K562 (cell line): Measurements from ENCODE around the gene SLC25A33. TPM values are rescaled to one million over a fixed set of nuclear protein-coding genes. Genes with fewer than 3 reads are reported as not detected.

Experiments used
- AFF4 ChIP-seq: sonication (generic); formaldehyde crosslinking; IDR thresholded peaks from 2 replicates; pipeline ENCODE4 v1.8.0; 2023; ENCODE audit warnings: mild to moderate bottlenecking, missing genetic modification reagents
- ARID2 ChIP-seq: fragments of 450-650 bp; IDR thresholded peaks from 2 replicates; pipeline ENCODE4 v1.6.1; 2017; ENCODE audit warnings: antibody characterized with exemption, mild to moderate bottlenecking
- ARNT ChIP-seq, 2 experiments: fragments of 450-650 bp; IDR thresholded peaks; 2 replicates each; pipeline ENCODE4 v1.6.1; 2016; ENCODE audit warnings: mild to moderate bottlenecking in 1 of 2
- ELK3 ChIP-seq: fragments of 450-650 bp; formaldehyde crosslinking; IDR thresholded peaks from 2 replicates; pipeline ENCODE4 v1.4.0; 2020; ENCODE audit warnings: mild to moderate bottlenecking
- ETS2 ChIP-seq: IDR thresholded peaks from 2 replicates; pipeline ENCODE4 v1.6.1; 2016; ENCODE audit warnings: borderline replicate concordance, missing genetic modification characterization, mild to moderate bottlenecking, moderate library complexity, missing compliant biosample characterization; ENCODE audit not compliant: poor library complexity, severe bottlenecking
- FOXO4 ChIP-seq: fragments of 450-650 bp; formaldehyde crosslinking; IDR thresholded peaks from 2 replicates; pipeline ENCODE4 v1.4.0; 2020; ENCODE audit warnings: mild to moderate bottlenecking, moderate library complexity
- GMEB1 ChIP-seq: fragments of 250-450 bp; sonication (Bioruptor Pico); IDR thresholded peaks from 2 replicates; pipeline ENCODE4 v1.4.0; 2020; ENCODE audit warnings: mild to moderate bottlenecking
- HCFC1 ChIP-seq: IDR thresholded peaks from 2 replicates; pipeline ENCODE4 v1.6.1; 2012; ENCODE audit warnings: low read depth, low read length, improper control_type of control experiment
- KLF6 ChIP-seq: fragments of 250-450 bp; sonication (Bioruptor Pico); IDR thresholded peaks from 2 replicates; pipeline ENCODE4 v1.4.0; 2020; ENCODE audit warnings: mild to moderate bottlenecking, moderate library complexity, borderline replicate concordance
- NCOA2 ChIP-seq, 2 experiments: fragments of 450-650 bp; IDR thresholded peaks; 2 replicates each; pipeline ENCODE4 v1.6.1; 2018; ENCODE audit warnings: mild to moderate bottlenecking in 2 of 2, moderate library complexity in 1 of 2; ENCODE audit not compliant: partially characterized antibody in 2 of 2
- NFIX ChIP-seq: fragments of 250-450 bp; sonication (Bioruptor Pico); IDR thresholded peaks from 2 replicates; pipeline ENCODE4 v1.4.0; 2020; ENCODE audit warnings: low read depth, mild to moderate bottlenecking, moderate library complexity
- POLR2AphosphoS2 ChIP-seq: IDR thresholded peaks from 2 replicates; pipeline ENCODE4 v1.6.1; 2012; ENCODE audit warnings: low read length, improper control_type of control experiment
- SMC3 ChIP-seq: conservative IDR thresholded peaks from 2 replicates; pipeline ENCODE4 v1.6.1; 2011; ENCODE audit warnings: low read depth, low read length, improper control_type of control experiment; ENCODE audit not compliant: insufficient read depth
- U2AF2 ChIP-seq: fragments of 200-400 bp; formaldehyde crosslinking; optimal IDR thresholded peaks from 2 replicates; pipeline ENCODE3; 2017; ENCODE audit warnings: low read depth, mild to moderate bottlenecking, low read length
- ZFP36 ChIP-seq: fragments of 150-350 bp; IDR thresholded peaks from 2 replicates; pipeline ENCODE4 v1.6.1; 2018; ENCODE audit warnings: low read length, low read depth; ENCODE audit not compliant: partially characterized antibody
- ZNF57 ChIP-seq: fragments of 450-650 bp; formaldehyde crosslinking; IDR thresholded peaks from 2 replicates; pipeline ENCODE4 v1.4.0; 2020; ENCODE audit warnings: mild to moderate bottlenecking, moderate library complexity
- ZNF639 ChIP-seq, 2 experiments: fragments of 200-800 bp in 1 of 2; sonication (Bioruptor generic) in 1 of 2; sonication (generic) in 1 of 2; formaldehyde crosslinking in 1 of 2; IDR thresholded peaks in 1 of 2; conservative IDR thresholded peaks in 1 of 2; 2 replicates each; pipeline versions ENCODE4 v1.5.0 to v1.6.1; 2016 to 2020; ENCODE audit warnings: missing compliant biosample characterization in 1 of 2, missing genetic modification characterization in 1 of 2, missing genetic modification reagents in 1 of 2
- ZNF695 ChIP-seq: fragments of 450-650 bp; formaldehyde crosslinking; IDR thresholded peaks from 2 replicates; pipeline ENCODE4 v1.4.0; 2020; ENCODE audit warnings: mild to moderate bottlenecking, moderate library complexity
- polyA plus RNA-seq, 8 experiments: library from polyadenylated mRNA; depleted of rRNA in 4 of 8; stranded (reverse) in 5 of 8; unstranded in 3 of 8; fragments of >200 nt; fragmentation: Nextera tagmentation in 2 of 8; fragmentation: Illumina TruSeq in 1 of 8; extraction: Ambion mirVana in 2 of 8; extraction: Trizol in 1 of 8; gene quantifications; 2 replicates each; pipeline versions ENCODE4 v1.2.1 to v1.2.3, GENCODE V29; 2011 to 2014; ENCODE audit warnings: inconsistent platforms in 1 of 8, missing spikeins in 1 of 8
- total RNA-seq, 7 experiments: library from RNA; depleted of rRNA in 6 of 7; stranded (reverse); fragments of >200 nt in 6 of 7; fragmentation: Illumina TruSeq in 2 of 7; extraction: Trizol in 2 of 7; gene quantifications; 2 replicates each; pipeline versions ENCODE4 v1.2.1 to v1.2.3, GENCODE V29; 2011 to 2021; ENCODE audit warnings: low replicate concordance in 1 of 7

Gene SLC25A33
- total and polyA plus RNA-seq, 9 of the 15 experiments (the other 6 are each of a cell fraction or from before 2014, with no cell fraction given): 3.2 to 23.5 (median 17.5) TPM

GRCh38 chr1:9588551-9589143 is 49.4 kb downstream of the SLC25A33 start, which contains the start of gene TMEM201 (continued):
- TF ChIP-seq U2AF2: no peak
- no peak for TF ChIP-seq KLF6 (CRISPR knock-in tag)
- 0 out of 2 replicates have a peak, but pooled peaks have one; percentile 36 for TF ChIP-seq SMC3
- peak; percentile 57 for TF ChIP-seq HCFC1
- TF ChIP-seq POLR2AphosphoS2: no peak
- TF ChIP-seq FOXO4 (CRISPR knock-in tag): no peak
- TF ChIP-seq ELK3 (CRISPR knock-in tag): no peak
- TF ChIP-seq AFF4 (CRISPR knock-in tag): no peak
- no peak for TF ChIP-seq ARID2
- TF ChIP-seq ZNF639 (CRISPR knock-in tag; conservative IDR thresholded peaks at IDR 0.05 in 1 of 2, IDR thresholded peaks at IDR 0.05 in 1 of 2): peak in 1 of 2 experiments; percentile 85; a peak in 2 of 4 replicates
- TF ChIP-seq ZNF57 (CRISPR knock-in tag): no peak
- no peak for TF ChIP-seq ZNF695 (CRISPR knock-in tag)
- TF ChIP-seq ETS2 (tag): no peak
- no peak for TF ChIP-seq NCOA2 (IDR thresholded peaks at IDR 0.05; ENCODE audit: partially characterized antibody in 2 of 2)
- no peak for TF ChIP-seq NFIX (CRISPR knock-in tag)
- no peak for TF ChIP-seq ARNT (IDR thresholded peaks at IDR 0.05)
- TF ChIP-seq ZFP36: no peak
- peak; percentile 80 for TF ChIP-seq GMEB1
